PFSK-1 (cell line): ENCODE measurements around the gene RPRD1B.

Source experiments
- FOXP2 ChIP-seq: optimal IDR thresholded peaks from 2 replicates; pipeline ENCODE3; 2011; ENCODE audit warnings: borderline replicate concordance, control low read depth, inconsistent platforms; ENCODE audit not compliant: insufficient read depth; ENCODE audit errors: extremely low read length, extremely low read depth
- POLR2AphosphoS5 ChIP-seq: IDR thresholded peaks from 2 replicates; pipeline ENCODE4 v1.6.1; 2012; ENCODE audit warnings: low read depth, mild to moderate bottlenecking, control low read depth, low read length, moderate library complexity
- SIN3A ChIP-seq: IDR thresholded peaks from 2 replicates; pipeline ENCODE4 v1.6.1; 2012; ENCODE audit warnings: mild to moderate bottlenecking, low read length, moderate library complexity, borderline replicate concordance; ENCODE audit not compliant: insufficient read depth
- TAF1 ChIP-seq: IDR thresholded peaks from 2 replicates; pipeline ENCODE4 v1.6.1; 2012; ENCODE audit warnings: low read length, control low read depth, borderline replicate concordance; ENCODE audit not compliant: insufficient read depth
- TF ChIP-seq, protein P1 (sequence below), 2 experiments: IDR thresholded peaks; 2 replicates each; pipeline versions ENCODE4 v1.6.1 to v1.8.0; 2011 to 2012; ENCODE audit warnings: low read depth in 2 of 2, low read length in 2 of 2, control low read depth in 1 of 2, inconsistent platforms in 1 of 2, mild to moderate bottlenecking in 1 of 2, moderate library complexity in 1 of 2; ENCODE audit not compliant: insufficient read depth in 1 of 2

DNA sequence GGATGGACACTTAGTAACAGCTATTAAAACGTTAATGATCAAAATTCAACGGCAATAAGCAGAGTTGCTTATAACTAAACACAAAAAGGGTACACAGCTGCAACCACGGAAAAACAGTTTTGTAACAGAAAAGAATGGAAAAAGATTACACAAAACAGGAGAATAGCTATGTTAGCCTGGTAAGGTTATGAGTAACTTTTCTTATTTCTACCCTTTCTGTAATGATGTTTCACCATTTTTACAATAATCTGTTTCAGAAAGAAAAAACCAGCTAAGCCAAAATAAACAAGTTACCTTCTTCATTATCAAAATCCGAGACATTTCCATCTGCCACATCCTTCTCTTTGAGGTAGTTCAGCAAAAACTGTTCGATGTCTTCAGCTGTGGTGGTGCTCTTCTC lies 27.6 kb upstream of the RPRD1B start:
- TF ChIP-seq POLR2AphosphoS5 (no peak), TAF1 (no peak), SIN3A (no peak), FOXP2 (no peak)
- TF ChIP-seq, protein P1, sequence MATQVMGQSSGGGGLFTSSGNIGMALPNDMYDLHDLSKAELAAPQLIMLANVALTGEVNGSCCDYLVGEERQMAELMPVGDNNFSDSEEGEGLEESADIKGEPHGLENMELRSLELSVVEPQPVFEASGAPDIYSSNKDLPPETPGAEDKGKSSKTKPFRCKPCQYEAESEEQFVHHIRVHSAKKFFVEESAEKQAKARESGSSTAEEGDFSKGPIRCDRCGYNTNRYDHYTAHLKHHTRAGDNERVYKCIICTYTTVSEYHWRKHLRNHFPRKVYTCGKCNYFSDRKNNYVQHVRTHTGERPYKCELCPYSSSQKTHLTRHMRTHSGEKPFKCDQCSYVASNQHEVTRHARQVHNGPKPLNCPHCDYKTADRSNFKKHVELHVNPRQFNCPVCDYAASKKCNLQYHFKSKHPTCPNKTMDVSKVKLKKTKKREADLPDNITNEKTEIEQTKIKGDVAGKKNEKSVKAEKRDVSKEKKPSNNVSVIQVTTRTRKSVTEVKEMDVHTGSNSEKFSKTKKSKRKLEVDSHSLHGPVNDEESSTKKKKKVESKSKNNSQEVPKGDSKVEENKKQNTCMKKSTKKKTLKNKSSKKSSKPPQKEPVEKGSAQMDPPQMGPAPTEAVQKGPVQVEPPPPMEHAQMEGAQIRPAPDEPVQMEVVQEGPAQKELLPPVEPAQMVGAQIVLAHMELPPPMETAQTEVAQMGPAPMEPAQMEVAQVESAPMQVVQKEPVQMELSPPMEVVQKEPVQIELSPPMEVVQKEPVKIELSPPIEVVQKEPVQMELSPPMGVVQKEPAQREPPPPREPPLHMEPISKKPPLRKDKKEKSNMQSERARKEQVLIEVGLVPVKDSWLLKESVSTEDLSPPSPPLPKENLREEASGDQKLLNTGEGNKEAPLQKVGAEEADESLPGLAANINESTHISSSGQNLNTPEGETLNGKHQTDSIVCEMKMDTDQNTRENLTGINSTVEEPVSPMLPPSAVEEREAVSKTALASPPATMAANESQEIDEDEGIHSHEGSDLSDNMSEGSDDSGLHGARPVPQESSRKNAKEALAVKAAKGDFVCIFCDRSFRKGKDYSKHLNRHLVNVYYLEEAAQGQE (IDR thresholded peaks at IDR 0.05; ENCODE audit: insufficient read depth in 1 of 2, low read depth in 2 of 2, low read length in 2 of 2), result no peak
